ENCODE results near the gene NINL.

NINL gene

GRCh38 chr20:25460566-25461280 lies 124.6 kb downstream of the NINL start:
- DNase-seq = no peak

DNA sequence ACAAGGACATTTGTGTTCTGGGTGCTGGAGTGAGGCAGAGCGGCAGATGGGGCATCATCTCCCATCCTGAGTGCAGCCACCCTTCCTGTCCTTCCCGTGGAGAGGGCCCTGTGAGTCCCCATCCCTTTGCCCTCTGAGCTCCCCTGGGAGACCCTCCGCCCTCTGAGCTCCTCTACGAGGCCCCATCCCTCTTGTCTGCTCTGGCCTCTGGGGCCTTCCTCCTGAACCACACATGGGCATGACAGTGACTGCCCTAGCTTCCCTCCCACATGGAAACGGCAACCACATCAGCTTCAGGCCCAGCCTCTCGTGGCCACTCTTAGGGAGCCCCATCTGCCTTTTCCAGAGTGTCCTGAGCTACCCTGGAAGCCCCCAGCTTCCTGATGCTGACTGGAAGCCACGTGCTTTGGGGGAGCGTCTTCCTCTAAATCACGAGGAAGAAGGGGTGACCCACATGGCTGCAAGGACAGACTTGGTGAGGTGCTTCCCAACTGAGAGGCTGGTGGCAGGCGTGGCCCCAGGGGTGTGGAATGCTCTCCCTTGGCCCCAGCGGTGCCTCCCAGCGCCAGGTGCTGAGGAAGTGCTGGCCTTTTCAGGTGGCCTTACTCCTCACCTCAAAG lies 125.3 kb downstream of the NINL start:
- no peak for DNase-seq

DNA sequence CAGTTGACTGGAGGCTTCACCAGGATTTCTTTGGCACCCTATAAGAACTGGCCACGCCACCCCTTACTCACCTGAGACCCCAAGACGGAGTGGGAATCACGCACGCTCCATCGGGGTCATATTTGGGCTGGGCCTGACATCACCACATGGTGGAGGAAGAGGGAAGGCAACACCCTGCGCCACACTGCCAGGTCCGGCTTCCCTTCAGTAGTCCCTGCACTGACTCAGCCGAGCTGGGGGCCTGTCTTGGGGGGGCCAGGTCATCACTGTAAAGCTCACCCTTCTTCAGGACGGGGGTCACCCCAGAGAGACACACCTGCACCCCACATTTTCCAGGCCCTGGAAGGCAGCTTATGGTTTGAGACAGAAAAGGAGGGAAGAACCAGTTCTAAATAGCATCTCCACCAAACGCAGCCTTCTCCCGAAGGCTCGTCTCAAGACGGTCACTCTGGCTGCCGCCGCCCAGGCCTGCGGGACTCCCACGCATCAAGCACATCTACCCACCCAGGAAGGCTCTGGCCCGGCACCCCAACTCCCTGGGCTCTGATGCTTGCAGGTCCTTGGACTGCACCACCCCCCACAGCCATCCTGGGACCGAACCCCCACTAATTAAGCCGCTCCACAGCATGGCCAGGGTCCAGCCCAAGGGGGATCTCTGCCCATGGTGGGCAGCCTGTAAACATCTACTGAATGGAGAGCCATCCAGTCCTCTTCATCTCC lies 126.1 kb downstream of the NINL start:
- DNase-seq = no peak

DNA sequence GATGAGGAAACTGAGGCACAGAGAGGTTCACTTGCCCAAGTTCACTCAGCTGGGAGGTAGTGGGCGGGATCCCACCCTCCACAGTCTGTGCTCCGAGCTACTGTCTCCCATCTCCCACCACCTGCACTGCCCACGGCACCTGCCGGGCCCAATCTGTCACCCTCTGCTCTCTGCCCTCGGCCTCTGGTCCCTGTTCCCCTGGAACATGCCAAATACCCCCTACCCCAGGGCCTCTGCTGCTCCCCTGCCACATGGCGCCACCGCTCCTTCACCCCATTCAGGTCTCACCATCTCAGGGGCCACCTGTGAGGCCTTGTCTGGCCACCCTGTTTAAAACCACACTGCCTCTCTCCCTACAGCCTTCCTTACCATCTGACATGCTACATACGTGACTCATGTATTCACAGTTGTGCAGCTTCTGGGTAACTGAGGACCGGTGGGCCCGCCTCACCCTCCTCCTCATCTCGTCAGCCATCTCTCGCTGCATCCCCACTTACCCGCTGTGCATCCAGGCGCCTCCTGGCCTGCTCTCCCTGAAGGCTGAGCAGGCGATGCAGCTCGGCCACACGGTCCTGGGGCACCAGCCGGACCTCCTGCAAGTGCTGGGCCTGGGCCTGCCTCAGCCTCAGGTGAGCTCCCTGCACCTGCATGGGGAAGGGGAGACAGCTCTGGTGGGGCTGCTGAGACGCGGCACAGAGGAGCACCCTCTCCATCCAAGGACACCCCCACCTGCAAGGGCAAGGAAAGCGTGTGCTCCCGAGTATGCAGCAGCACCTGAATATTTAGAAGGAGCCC lies 127.2 kb downstream of the NINL start:
- DNase-seq = no peak

DNA sequence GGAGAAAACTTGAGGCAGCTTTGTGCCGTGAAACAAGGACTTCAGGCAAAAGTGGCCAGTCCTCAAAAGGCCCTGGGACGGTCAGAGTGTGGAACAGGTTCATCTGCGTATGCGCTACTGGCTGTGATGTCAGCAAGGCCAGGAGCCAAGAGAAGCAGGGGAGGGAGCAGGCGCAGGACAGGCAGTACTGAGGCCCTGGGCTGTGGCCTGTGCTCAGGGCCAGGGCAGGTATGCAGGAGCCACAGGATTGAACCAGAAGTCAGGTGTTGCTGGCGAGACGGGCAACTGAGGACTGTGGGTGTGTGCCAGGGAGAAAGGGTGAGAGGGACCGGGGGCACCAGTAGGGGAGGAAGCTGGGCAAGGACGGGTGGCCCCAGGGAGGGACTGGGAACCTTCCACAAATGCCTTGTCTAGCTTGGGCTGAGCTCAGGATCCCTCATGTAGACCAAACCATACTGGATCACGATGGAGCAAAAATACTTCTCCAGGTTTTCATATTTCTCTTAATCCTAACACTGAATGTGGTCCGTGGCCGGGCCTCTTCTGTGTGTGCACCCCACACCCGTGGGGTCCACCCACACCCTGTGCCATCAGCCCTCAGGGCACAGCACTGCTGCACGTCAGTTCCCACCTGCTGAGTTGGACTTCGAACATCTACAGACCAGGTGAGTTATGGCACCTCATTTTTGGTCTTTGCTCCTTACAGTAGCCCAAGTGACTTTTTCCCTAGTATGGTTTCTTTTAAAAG lies 131.0 kb downstream of the NINL start:
- no peak for DNase-seq

DNA sequence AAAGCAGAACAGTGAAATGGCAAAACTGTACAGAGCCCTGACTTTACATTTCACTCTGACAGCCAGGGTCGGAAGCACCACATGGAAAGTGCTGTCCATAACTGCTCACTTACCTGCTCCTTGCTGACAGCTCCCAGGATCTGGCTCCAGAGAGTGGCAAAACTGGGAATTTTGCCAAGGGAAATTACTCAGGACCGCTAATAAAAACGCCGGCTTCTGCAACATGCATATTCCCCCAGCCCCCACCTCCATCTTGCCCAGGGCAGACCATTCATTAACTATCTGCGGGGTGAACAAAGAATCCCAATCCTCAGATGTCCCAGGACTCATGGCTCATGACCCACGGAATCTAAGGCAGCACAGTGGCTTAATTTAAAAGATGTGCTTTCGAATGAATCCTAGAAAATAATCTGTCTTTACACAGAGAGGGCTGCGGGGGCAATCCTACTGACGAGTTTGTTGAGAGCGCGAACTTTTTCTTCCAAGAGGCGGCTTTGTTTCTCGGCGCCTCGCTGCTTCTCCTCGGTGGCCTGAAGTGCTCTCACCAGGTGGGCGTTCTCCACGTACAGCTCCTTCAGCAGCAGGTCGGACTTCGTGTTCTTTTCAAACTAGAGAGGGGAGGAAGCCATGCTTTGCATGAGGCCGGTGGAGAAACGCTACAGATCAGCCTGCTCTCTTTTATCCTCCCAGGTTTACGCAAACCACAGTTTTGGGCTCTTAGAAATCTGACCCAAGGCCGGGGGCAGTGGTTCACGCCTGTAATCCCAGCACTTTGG lies 132.1 kb downstream of the NINL start:
- DNase-seq = no peak

- no peak for DNase-seq
Measured at GRCh38 chr20:25452333-25452732, 133.0 kb downstream of the NINL start.

DNA sequence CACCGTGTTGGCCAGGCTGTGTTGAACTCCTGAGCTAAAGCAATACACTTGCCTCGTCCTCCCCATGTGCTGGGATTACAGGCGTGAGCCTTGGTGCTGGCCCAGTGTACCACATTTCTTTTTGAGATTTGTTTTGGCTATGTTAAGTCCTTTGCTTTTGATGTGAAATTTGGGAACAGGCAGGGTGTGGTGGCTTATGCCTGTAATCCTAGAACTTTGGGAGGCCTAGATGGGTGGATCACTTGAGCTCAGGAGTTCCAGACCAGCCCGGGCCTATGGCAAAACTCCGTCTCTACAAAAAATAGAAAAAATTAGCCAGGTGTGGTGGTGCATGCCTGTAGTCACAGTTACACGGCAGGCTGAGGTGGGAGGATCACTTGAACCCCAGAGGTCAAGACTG lies 137.7 kb downstream of the NINL start:
- DNase-seq = no peak

DNA sequence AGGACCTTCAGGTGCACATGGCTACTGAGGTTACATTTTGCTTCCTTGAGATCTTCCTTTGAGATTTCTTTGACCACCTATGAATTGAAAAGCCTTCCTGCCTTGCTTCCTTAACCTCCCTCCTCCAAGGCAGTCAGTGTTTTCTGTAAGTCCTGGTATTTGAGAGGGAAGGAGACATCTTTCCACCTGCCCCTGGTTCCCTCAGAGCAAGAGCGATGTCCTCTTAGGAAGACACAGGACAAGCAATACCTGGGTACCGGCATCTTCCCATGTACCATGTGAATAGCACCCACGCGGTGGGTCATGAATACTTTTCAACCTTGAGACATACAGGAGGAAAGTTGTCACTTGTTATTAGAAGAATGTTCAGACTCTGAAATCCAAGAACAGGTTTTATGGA lies 140.8 kb downstream of the NINL start:
- DNase-seq = no peak

- DNase-seq = no peak
Measured at GRCh38 chr20:25439328-25439727, 146.0 kb downstream of the NINL start.

DNA sequence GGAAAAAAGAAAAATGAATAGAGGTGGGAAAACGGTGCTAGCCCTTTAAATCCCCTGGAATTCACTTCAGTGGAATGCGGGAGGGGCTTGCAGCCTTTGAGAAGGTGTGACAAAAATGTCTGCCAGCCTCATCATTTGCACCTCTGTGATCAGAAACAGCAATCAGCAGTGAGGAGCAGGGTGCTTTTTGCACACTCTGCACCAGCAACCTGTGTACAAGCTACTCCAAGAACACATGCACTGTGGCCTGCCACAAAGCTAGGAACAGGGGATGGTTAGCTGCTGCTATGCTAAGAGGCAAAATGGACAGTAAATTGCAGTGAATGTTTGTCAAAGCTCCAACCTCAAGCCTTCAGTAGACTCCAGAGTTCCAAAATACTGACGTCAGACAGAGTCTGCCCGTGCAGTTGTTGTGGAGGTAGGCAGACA lies 148.2 kb downstream of the NINL start:
- no peak for DNase-seq

DNA sequence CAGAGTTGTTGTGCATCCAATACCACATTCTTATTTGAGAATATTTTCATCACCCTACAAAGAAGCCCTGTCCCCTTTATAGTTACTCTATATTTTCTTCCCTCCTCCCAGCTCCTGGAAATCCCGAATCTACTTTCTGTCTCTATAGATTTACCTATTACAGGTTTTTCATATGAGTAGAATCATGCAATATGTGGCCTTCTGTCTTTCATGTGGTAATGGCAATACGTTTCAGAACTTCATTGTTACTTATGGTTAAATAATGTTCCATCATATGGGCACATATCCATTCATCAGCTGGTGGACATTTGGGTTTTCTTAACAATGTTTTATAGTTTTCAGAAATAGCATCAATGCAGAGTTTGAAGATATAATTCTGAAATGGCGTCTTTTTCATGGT lies 160.8 kb downstream of the NINL start:
- DNase-seq = no peak

GRCh38 chr20:25422032-25422431 lies 163.3 kb downstream of the NINL start:
- DNase-seq = no peak

- no peak for DNase-seq
Measured at GRCh38 chr20:25421102-25421501, 164.2 kb downstream of the NINL start.

GRCh38 chr20:25418776-25419175 lies 166.6 kb downstream of the NINL start:
- no peak for DNase-seq

DNA sequence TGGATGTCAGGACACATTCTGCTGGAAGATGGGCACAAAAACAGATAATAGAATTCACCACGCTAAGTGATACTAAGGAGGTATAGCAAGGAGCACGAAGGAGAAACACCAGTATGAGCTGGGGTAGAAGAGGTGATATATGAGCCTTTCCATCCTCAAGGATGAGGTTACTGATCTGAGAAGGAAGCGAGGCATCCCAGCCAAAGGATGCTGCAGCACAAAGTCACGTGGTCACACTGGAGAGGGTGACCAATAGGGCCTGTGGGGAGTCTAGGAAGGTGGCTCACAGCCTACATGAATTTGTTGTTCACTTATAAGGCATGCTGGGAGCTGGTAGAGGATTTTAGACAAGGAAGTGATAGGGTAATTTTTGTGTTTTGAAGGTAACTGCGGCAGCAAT lies 176.4 kb downstream of the NINL start:
- no peak for DNase-seq

- DNase-seq = no peak
Measured at GRCh38 chr20:25408170-25408547, 177.2 kb downstream of the NINL start.

- peak; percentile 59 to 77 for DNase-seq
Measured at GRCh38 chr20:25407311-25408169, 177.8 kb downstream of the NINL start, which contains the start of gene GINS1. GINS1 (plus strand) TSS chr20:25407673; CDS start chr20:25407821, 148 bp downstream.

Data from hippocampal formation (tissue), 2 donors.